Hepatocyte (in vitro differentiated cells): Measurements from ENCODE around the gene LMOD3.

Experiments
- CTCF ChIP-seq: fragments of 200-600 bp; sonication (generic); IDR thresholded peaks from 2 replicates; pipeline ENCODE4 v1.5.1; 2016; ENCODE audit warnings: antibody characterized with exemption, mild to moderate bottlenecking; ENCODE audit not compliant: poor library complexity
- EZH2 ChIP-seq: fragments of 200-600 bp; sonication (generic); IDR thresholded peaks from 2 replicates; pipeline ENCODE4 v1.6.1; 2016; ENCODE audit warnings: antibody characterized with exemption, mild to moderate bottlenecking, borderline replicate concordance
- EZH2phosphoT487 ChIP-seq: fragments of 200-600 bp; sonication (generic); IDR thresholded peaks from one replicate; pipeline ENCODE4 v1.6.1; 2018; ENCODE audit warnings: antibody characterized with exemption, mild to moderate bottlenecking, low read depth, moderate library complexity; ENCODE audit not compliant: unreplicated experiment, severe bottlenecking

- TF ChIP-seq CTCF (no peak), EZH2 (no peak), EZH2phosphoT487 (no peak)
Observed at GRCh38 chr3:69084326-69085167, 37.8 kb downstream of the LMOD3 start, which contains the start of gene ARL6IP5.
